HepG2 (cell line): ENCODE data around the gene CHD2. TPM values are rescaled to one million over a fixed set of nuclear protein-coding genes. Genes with fewer than 3 reads are reported as not detected.
A peak's percentile ranks its signal among the peaks of the same experiment; 100 is the strongest.

Source experiments
- ATAC-seq: fragments of 200-7000 bp; cut with Tn5 transposase; 3 replicates; pipeline ENCODE4 v1.9.1; 2020; ENCODE audit warnings: mild to moderate bottlenecking, moderate library complexity
- BruUV-seq: library from RNA; stranded (reverse); fragments of 400-500 nt; replicated peaks from 2 replicates; lab custom pipeline; 2021; lab: Mats Ljungman, UMichigan
- CTCF ChIA-PET: fragments of 300-600 bp; formaldehyde crosslinking; extraction: SDS; loops from one replicate; lab custom pipeline; 2021; ENCODE audit warnings: low total read pairs, inconsistent platforms, low intra/inter-chr PET ratio; lab: Yijun Ruan, JAX
- POLR2A ChIA-PET: fragments of 350-600 bp; sonication (Branson Sonifier 250); formaldehyde crosslinking; loops from one replicate; lab custom pipeline; 2020; ENCODE audit warnings: antibody characterized with exemption, inconsistent platforms; lab: Yijun Ruan, JAX
- DNase-seq: peaks from one replicate; pipeline ENCODE4 v3.0.0-alpha.2; 2015; ENCODE audit warnings: low spot score
- FAIRE-seq: peaks from 3 replicates; lab custom pipeline; 2011; peaks lifted over from hg19 to GRCh38; lab: Jason Lieb, UNC
- H2AFZ ChIP-seq: one replicate; pipeline ENCODE4 v1.6.1; 2011; ENCODE audit warnings: low read length, inconsistent platforms
- H3K27ac ChIP-seq: fragments of 300-600 bp; 3 replicates; pipeline ENCODE4 v1.8.0; 2011; ENCODE audit warnings: mixed run types, mild to moderate bottlenecking, mixed read lengths, low read length, inconsistent platforms; ENCODE audit not compliant: insufficient read depth; ENCODE audit errors: extremely low read length
- H3K27me3 ChIP-seq, 2 experiments: fragments of 200-600 bp in 1 of 2; 2 replicates in 1 of 2; 3 replicates in 1 of 2; pipeline versions ENCODE4 v1.6.0 to v1.8.0; 2011; ENCODE audit warnings: low read length in 2 of 2, mild to moderate bottlenecking in 2 of 2, moderate library complexity in 2 of 2, inconsistent platforms in 1 of 2; ENCODE audit not compliant: insufficient read depth in 2 of 2, control insufficient read depth in 1 of 2
- H3K36me3 ChIP-seq, 2 experiments: fragments of 200-600 bp in 1 of 2; replicated peaks in 1 of 2; 2 replicates in 1 of 2; 3 replicates in 1 of 2; pipeline versions ENCODE4 v1.5.1 to v1.8.0; 2011; ENCODE audit warnings: low read length in 2 of 2, inconsistent platforms in 1 of 2; ENCODE audit not compliant: insufficient read depth in 2 of 2, control insufficient read depth in 1 of 2
- H3K4me1 ChIP-seq: 2 replicates; pipeline ENCODE4 v1.5.1; 2012; ENCODE audit warnings: low read length, inconsistent platforms; ENCODE audit not compliant: insufficient read depth
- H3K4me2 ChIP-seq: 2 replicates; pipeline ENCODE4 v1.6.0; 2011; ENCODE audit warnings: low read depth, low read length, inconsistent platforms
- H3K4me3 ChIP-seq, 3 experiments: fragments of 200-600 bp in 1 of 3; sonication (generic), shearing (Covaris generic) in 1 of 3; replicated peaks in 1 of 3; 2 replicates each; pipeline ENCODE4 v1.5.1; 2011 to 2016; ENCODE audit warnings: low read length in 3 of 3, inconsistent platforms in 2 of 3, low read depth in 2 of 3, mild to moderate bottlenecking in 2 of 3, control low read depth in 1 of 3, mixed read lengths in 1 of 3; ENCODE audit not compliant: insufficient read depth in 1 of 3
- H3K79me2 ChIP-seq: one replicate; pipeline ENCODE4 v1.6.1; 2011; ENCODE audit warnings: low read length, inconsistent platforms; ENCODE audit not compliant: insufficient read depth
- H3K9ac ChIP-seq: 2 replicates; pipeline ENCODE4 v1.6.0; 2011; ENCODE audit warnings: mild to moderate bottlenecking, low read depth, low read length, inconsistent platforms; ENCODE audit not compliant: insufficient read depth
- H3K9me3 ChIP-seq: 2 replicates; pipeline ENCODE4 v1.5.1; 2012; ENCODE audit warnings: mild to moderate bottlenecking, low read length
- H4K20me1 ChIP-seq: 2 replicates; pipeline ENCODE4 v1.6.0; 2011; ENCODE audit warnings: inconsistent platforms, mild to moderate bottlenecking, low read length, moderate library complexity; ENCODE audit not compliant: insufficient read depth
- NFIB ChIP-seq: sonication (generic); formaldehyde crosslinking; IDR thresholded peaks from 2 replicates; pipeline ENCODE4 v1.9.0; 2021; ENCODE audit warnings: missing genetic modification reagents, mild to moderate bottlenecking, borderline replicate concordance
- POLR2A ChIP-seq, 2 experiments: IDR thresholded peaks; 2 replicates each; pipeline ENCODE4 v1.6.1; 2011; ENCODE audit warnings: low read depth in 2 of 2, low read length in 2 of 2, mild to moderate bottlenecking in 1 of 2, moderate library complexity in 1 of 2; ENCODE audit not compliant: insufficient read depth in 1 of 2
- RFX1 ChIP-seq: fragments of 450-650 bp; IDR thresholded peaks from 2 replicates; pipeline ENCODE4 v1.6.1; 2017
- WGBS: methylation state at CpG from one replicate; pipeline ENCODE4 v1.1.6; 2017; ENCODE audit warnings: low lambda C conversion rate; 5-methylcytosine and 5-hydroxymethylcytosine counted together
- in situ Hi-C: cut with HindIII; loops from 2 replicates; pipeline ENCODE4 v1.10.0; 2017; ENCODE audit warnings: low pct_unique_long_range_greater_than_20kb; ENCODE audit not compliant: extremely low pct_ligation_motif_present
- intact Hi-C: fragments of 100-400 bp; cut with micrococcal nuclease; formaldehyde crosslinking; loops from one replicate; pipeline ENCODE4 v1.10.0; 2022; ENCODE audit not compliant: unreplicated experiment
- polyA plus RNA-seq, 8 experiments: library from polyadenylated mRNA; depleted of rRNA in 3 of 8; stranded (reverse) in 7 of 8; unstranded in 1 of 8; fragments of >200 nt; fragmentation: Illumina TruSeq in 4 of 8; extraction: Trizol in 4 of 8; gene quantifications; 2 replicates each; pipeline versions ENCODE4 v1.2.1 to v1.2.3, GENCODE V29; 2011 to 2016; ENCODE audit warnings: low read depth in 4 of 8, missing spikeins in 1 of 8, mixed read lengths in 1 of 8; ENCODE audit not compliant: insufficient read depth in 1 of 8
- total RNA-seq, 5 experiments: library from RNA; depleted of rRNA; stranded (reverse); fragments of >200 nt; fragmentation: Illumina TruSeq; extraction: Trizol; gene quantifications; 2 replicates each; pipeline ENCODE4 v1.2.3, GENCODE V29; 2016; ENCODE audit warnings: low read depth in 1 of 5
- TF ChIP-seq, protein P1 (sequence below): sonication (generic); formaldehyde crosslinking; IDR thresholded peaks from 2 replicates; pipeline ENCODE4 v1.4.0; 2020; ENCODE audit warnings: low read depth, missing genetic modification reagents

CHD2 gene
- total and polyA plus RNA-seq, 2 of the 13 experiments (the other 11 are each of a cell fraction or from before 2014, with no cell fraction given), result 54.0 to 54.1 TPM

- FAIRE-seq (no peak), DNase-seq (no peak), ATAC-seq (peak; percentile 61)
- TF ChIP-seq RFX1, result peak; percentile 20; the same call in 1 of the 2 replicates
- no peak for TF ChIP-seq POLR2A (IDR thresholded peaks at IDR 0.05; ENCODE audit: insufficient read depth in 1 of 2, low read depth in 2 of 2, low read length in 2 of 2)
- TF ChIP-seq NFIB (CRISPR knock-in tag), result no peak
- TF ChIP-seq, protein P1, sequence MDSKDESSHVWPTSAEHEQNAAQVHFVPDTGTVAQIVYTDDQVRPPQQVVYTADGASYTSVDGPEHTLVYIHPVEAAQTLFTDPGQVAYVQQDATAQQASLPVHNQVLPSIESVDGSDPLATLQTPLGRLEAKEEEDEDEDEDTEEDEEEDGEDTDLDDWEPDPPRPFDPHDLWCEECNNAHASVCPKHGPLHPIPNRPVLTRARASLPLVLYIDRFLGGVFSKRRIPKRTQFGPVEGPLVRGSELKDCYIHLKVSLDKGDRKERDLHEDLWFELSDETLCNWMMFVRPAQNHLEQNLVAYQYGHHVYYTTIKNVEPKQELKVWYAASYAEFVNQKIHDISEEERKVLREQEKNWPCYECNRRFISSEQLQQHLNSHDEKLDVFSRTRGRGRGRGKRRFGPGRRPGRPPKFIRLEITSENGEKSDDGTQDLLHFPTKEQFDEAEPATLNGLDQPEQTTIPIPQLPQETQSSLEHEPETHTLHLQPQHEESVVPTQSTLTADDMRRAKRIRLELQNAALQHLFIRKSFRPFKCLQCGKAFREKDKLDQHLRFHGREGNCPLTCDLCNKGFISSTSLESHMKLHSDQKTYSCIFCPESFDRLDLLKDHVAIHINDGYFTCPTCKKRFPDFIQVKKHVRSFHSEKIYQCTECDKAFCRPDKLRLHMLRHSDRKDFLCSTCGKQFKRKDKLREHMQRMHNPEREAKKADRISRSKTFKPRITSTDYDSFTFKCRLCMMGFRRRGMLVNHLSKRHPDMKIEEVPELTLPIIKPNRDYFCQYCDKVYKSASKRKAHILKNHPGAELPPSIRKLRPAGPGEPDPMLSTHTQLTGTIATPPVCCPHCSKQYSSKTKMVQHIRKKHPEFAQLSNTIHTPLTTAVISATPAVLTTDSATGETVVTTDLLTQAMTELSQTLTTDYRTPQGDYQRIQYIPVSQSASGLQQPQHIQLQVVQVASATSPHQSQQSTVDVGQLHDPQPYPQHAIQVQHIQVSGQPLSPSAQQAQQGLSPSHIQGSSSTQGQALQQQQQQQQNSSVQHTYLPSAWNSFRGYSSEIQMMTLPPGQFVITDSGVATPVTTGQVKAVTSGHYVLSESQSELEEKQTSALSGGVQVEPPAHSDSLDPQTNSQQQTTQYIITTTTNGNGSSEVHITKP (CRISPR knock-in tag), result 0 out of 2 replicates have a peak, but pooled peaks have one; percentile 29
- 77% methylated on average over 9 of the region's 9 CpGs for WGBS
- in situ Hi-C loops, result no loop called here
- Histone ChIP-seq H3K79me2 (peaks cover 81% of the 10 kb centered on the region), H3K27me3 (no peaks in the 10 kb centered on the region), H3K4me2 (0 out of 2 replicates have a peak overlapping the region, but pooled peaks have one; percentile 5), H2AFZ (no peak overlapping the region), H4K20me1 (peaks cover 8% of the 10 kb centered on the region), H3K4me3 (no peak overlapping the region; a peak in 1 of 6 replicates), H3K4me1 (peaks cover 21% of the 10 kb centered on the region), H3K36me3 (peaks cover 7 to 69% of the 10 kb centered on the region in 2 experiments; a peak in 4 of 5 replicates), H3K9me3 (no peaks in the 10 kb centered on the region), H3K27ac (peak overlapping the region; percentile 71), H3K9ac (no peak overlapping the region)
- intact Hi-C loops, result loop anchor here (5.0 kb wide), 1 partner anchor 36 kb away; no protein-coding TSS in a partner anchor
- CTCF ChIA-PET, result no interaction called here
- no TSS peak for BruUV-seq
- POLR2A ChIA-PET, result interaction anchor here (1.2 to 1.3 kb wide), 2 partner anchors 11 to 61 kb away, joined by 3 read pairs; partner anchors contain the start of gene CHD2
Measured at GRCh38 chr15:92960996-92961681, 61.0 kb downstream of the CHD2 start.
